Upper lobe of right lung (tissue), 1 donor: Measurements from ENCODE around the gene PEPD. TPM values are rescaled to one million over a fixed set of nuclear protein-coding genes. Genes with fewer than 3 reads are reported as not detected.

ENCODE experiments used
- ATAC-seq: fragments of 200-7000 bp; cut with Tn5 transposase; one replicate; pipeline ENCODE4 v1.9.1; 2020; ENCODE audit warnings: mild to moderate bottlenecking, moderate library complexity
- DNase-seq: peaks from one replicate; pipeline ENCODE4 v3.0.0-alpha.2; 2020
- H3K27ac ChIP-seq: fragments of 200-600 bp; one replicate; pipeline ENCODE4 v1.8.0; 2022
- H3K27me3 ChIP-seq: fragments of 200-600 bp; one replicate; pipeline ENCODE4 v1.8.0; 2022; ENCODE audit warnings: mild to moderate bottlenecking
- H3K36me3 ChIP-seq: fragments of 200-600 bp; one replicate; pipeline ENCODE4 v1.8.0; 2022
- H3K4me1 ChIP-seq: fragments of 200-600 bp; one replicate; pipeline ENCODE4 v1.8.0; 2022
- H3K4me3 ChIP-seq: fragments of 200-600 bp; one replicate; pipeline ENCODE4 v1.8.0; 2022; ENCODE audit warnings: mild to moderate bottlenecking
- H3K9me3 ChIP-seq: fragments of 200-600 bp; one replicate; pipeline ENCODE4 v1.8.0; 2022
- CTCF ChIP-seq: fragments of 200-600 bp; IDR thresholded peaks from one replicate; pipeline ENCODE4 v1.8.0; 2022; ENCODE audit warnings: antibody characterized with exemption
- intact Hi-C: fragments of 100-400 bp; cut with DNase I; formaldehyde crosslinking; loops from one replicate; pipeline ENCODE4 v1.11.0; 2022
- total RNA-seq: library from RNA; stranded (reverse); fragmentation: NEBNext Ultra II Directional; extraction: Animal tissue kit (Norgen Biotek cat#: 25700); gene quantifications from one replicate; pipeline ENCODE4 v1.2.1, GENCODE V29; 2021
- donor health status: DM: no; HTN: yes; CAD: no; lungs with severe emphysema.

The PEPD gene
- total RNA-seq, 1 donor from 2014 or later = 78.4 TPM

DNA sequence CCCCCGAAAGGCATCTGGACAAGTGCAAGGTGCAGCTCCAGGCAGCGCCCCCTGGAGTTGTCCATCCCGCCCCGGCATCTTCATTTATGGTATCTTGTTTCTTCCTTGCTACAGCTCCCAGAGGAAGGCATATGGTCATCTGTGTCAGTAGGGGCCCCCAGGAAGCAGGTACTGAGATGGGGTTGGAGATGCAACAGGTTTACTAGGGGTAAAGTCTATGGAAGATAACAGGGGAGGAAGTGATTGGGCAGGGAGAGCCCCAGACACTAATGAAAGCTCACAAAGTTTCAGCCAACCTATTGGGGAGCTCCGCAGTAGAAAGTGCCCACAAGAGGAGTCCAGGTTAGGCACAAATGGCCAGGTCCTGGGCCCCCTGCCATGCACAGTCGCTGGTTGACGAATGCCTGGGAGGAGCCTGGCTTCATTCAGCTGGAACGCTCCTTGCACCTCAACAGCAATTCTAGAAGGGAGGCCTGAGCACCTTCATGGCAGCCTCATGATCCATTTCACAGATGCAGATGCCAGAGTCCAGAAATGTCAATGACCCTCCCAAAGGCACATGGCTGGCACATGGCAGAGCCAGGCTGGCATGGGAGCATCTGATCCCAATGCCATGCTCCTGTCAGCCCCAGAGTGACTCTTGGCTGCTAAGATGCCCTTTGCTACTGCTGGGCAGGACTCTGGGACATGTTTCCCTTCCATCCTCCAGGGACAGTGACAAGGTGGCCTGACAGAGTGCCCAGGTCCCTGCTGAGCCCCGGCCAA lies 23.8 kb upstream of the PEPD start:
- intact Hi-C loops = no loop called here
- ATAC-seq = no peak
- no peaks in the 10 kb centered on the region for H3K36me3 ChIP-seq
- H3K4me1 ChIP-seq = no peaks in the 10 kb centered on the region
- no peak for TF ChIP-seq CTCF
- H3K27me3 ChIP-seq = no peaks in the 10 kb centered on the region
- DNase-seq = no peak
- no peak overlapping the region for H3K27ac ChIP-seq
- H3K9me3 ChIP-seq = no peaks in the 10 kb centered on the region
- H3K4me3 ChIP-seq = no peak overlapping the region

DNA sequence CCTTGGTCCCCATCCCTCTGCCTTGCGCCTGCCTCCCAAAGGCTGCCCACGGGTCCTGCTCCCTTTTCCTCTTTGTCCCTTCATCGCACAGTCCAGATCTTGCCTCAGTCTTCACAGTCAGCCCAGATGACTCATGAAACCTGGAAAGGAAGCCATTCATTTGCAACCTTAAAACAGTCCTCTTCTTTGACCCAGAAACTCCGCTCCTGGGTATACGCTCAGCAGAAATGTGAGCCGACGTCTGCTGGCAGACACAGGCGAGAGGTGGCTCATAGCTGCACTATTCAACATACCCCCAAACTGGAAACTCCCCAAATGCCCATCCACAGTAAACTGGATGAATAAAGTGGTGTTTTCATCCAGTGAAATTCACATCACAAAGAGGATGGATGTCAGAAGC lies 13.6 kb upstream of the PEPD start:
- H3K27ac ChIP-seq = no peak overlapping the region
- no peaks in the 10 kb centered on the region for H3K9me3 ChIP-seq
- H3K27me3 ChIP-seq = no peaks in the 10 kb centered on the region
- H3K4me3 ChIP-seq = no peak overlapping the region
- intact Hi-C loops = no loop called here
- no peaks in the 10 kb centered on the region for H3K4me1 ChIP-seq
- no peak for TF ChIP-seq CTCF
- ATAC-seq (no peak), DNase-seq (no peak)
- no peaks in the 10 kb centered on the region for H3K36me3 ChIP-seq

- Histone ChIP-seq H3K4me1 (no peaks in the 10 kb centered on the region), H3K4me3 (no peak overlapping the region), H3K36me3 (no peaks in the 10 kb centered on the region), H3K27me3 (peaks cover 6% of the 10 kb centered on the region), H3K9me3 (no peaks in the 10 kb centered on the region), H3K27ac (no peak overlapping the region)
- TF ChIP-seq CTCF = no peak
- intact Hi-C loops = no loop called here
- ATAC-seq (peak; percentile 24), DNase-seq (no peak)
Measured at GRCh38 chr19:33532859-33533460, 11.4 kb upstream of the PEPD start.

- no peak for TF ChIP-seq CTCF
- ATAC-seq (no peak), DNase-seq (no peak)
- H3K4me3 ChIP-seq = no peak overlapping the region
- H3K27ac ChIP-seq = no peak overlapping the region
- H3K4me1 ChIP-seq = no peaks in the 10 kb centered on the region
- no peaks in the 10 kb centered on the region for H3K9me3 ChIP-seq
- H3K36me3 ChIP-seq = no peaks in the 10 kb centered on the region
- intact Hi-C loops = no loop called here
- H3K27me3 ChIP-seq = peaks cover 6% of the 10 kb centered on the region
Measured at GRCh38 chr19:33530842-33531241, 9.3 kb upstream of the PEPD start.

DNA sequence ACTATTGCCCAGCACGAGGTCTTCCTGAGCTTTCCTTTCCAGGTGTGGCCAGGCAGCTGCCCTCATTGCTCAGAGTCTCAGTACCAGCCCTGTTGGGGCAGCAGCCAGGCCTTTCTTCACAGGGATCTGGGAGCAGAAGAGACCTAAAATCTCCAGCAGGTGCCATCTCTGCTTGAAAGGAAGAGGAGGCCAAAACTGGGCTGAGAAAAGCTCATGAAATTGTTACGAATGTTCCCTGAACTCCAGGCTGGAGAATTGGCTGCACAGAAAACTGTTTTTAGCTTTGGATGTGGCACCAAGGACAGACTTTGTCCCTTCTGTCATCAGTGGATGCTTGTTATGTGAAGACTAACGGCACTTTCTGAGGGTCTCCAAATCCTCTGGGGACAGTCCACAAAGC lies 8.7 kb upstream of the PEPD start:
- Histone ChIP-seq H3K4me3 (no peak overlapping the region), H3K27ac (no peak overlapping the region), H3K36me3 (no peaks in the 10 kb centered on the region), H3K9me3 (no peaks in the 10 kb centered on the region), H3K27me3 (peaks cover 6% of the 10 kb centered on the region), H3K4me1 (no peaks in the 10 kb centered on the region)
- intact Hi-C loops = no loop called here
- ATAC-seq (no peak), DNase-seq (no peak)
- no peak for TF ChIP-seq CTCF
